Measurements from ENCODE around the gene PACRG.

Gene PACRG

GRCh38 chr6:162798546-162799266, 70.9 kb downstream of the PACRG start:
- DNase-seq, result no peak

DNA sequence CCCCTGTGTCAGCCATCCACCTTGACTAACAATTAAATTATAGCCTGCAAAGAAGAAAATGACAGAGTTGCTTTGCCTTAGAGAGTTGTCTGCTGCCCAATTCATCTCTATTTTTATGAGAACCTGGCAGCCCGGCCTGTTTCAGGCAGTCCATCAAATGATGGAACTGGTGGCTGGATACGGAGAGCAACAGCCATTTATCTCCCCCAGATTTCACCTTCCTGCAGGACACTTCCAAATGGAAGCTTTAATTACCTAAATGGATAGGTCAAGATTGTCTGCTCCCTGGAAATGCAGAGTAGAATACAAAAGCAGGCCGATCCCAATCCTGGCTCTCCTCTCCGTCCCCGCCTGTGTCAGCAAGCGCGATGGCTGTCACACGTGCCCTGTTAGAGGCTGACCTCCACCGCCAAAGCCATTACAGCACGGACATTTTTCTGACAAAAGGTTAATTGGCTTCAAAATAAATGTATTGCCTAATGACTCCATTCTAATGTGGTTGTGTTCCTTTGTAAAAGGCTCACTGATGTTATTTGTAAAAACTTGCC, 86.7 kb downstream of the PACRG start:
- DNase-seq, result peak; percentile 87

DNA sequence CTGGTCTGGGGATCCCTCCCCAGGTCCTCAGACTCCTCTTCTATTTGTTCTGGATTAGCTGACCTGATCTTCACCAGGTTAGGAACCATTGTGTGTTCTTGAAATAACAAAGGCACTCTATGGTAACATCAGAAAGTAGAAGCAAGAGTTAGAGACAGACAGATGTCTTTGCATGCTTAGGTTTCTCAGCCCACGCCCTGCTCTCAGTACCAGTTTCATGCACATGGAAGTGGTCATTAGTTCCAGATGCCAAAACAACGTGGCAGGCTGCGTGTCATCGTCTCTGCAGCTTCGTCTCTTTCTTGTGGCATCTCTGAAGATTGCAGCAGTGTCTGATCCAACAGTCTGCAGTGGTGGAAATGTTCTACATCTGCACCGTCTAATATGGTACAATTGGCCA, 89.4 kb downstream of the PACRG start:
- no peak for DNase-seq

GRCh38 chr6:162819284-162819683, 91.5 kb downstream of the PACRG start:
- no peak for DNase-seq

DNA sequence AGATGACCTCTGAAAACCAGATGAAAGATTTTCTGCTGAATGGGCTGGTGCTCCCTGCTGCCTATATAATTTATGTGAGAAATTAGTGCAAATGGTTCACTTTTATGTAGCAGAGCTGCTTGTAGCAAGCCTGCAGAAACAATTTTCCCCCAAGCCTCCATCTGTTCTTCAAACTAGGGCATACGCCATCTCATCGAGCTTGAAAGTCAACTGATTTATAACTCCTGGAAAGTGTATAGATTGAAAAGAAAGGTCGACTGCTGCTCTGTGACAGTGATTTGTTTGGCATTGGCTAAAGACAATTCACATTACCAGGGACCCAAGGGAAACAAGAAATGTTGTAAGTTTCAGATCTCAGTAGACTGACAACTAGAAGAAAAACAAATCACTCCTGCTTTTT, 93.3 kb downstream of the PACRG start:
- no peak for DNase-seq

GRCh38 chr6:162825597-162825996, 97.8 kb downstream of the PACRG start:
- no peak for DNase-seq

GRCh38 chr6:162829013-162829742, 101.4 kb downstream of the PACRG start:
- no peak for DNase-seq

DNA sequence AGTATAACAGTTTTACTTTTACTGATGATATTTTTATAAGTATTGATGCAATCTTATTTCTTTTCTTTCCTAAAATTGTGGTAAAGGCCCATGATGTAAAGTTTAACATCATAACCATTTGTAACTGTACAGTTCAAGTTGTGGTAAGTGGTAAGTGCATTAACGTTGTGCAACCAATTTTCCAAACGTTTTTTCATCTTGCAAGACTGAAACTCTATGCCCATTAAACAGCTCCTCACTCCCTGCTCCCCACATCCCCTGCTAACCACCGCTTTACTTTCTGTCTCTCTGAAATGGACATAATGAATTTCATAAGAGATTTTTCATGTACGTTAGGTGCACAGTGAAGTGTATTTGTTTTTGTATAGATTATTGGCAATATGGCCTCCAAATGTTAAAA, 106.0 kb downstream of the PACRG start:
- no peak for DNase-seq

GRCh38 chr6:162845972-162846371, 118.2 kb downstream of the PACRG start:
- DNase-seq, result no peak

GRCh38 chr6:162846723-162847122, 118.9 kb downstream of the PACRG start:
- no peak for DNase-seq

- DNase-seq, result no peak
These were observed 121.5 kb downstream of the PACRG start for GRCh38 chr6:162849269-162849668.

- DNase-seq, result no peak
These were observed 124.4 kb downstream of the PACRG start for GRCh38 chr6:162852192-162852591.

- no peak for DNase-seq
These were observed 125.2 kb downstream of the PACRG start for GRCh38 chr6:162852840-162853577.

GRCh38 chr6:162854228-162854627, 126.5 kb downstream of the PACRG start:
- peak; percentile 35 for DNase-seq

- no peak for DNase-seq
These were observed 127.0 kb downstream of the PACRG start for GRCh38 chr6:162854734-162855191.

DNA sequence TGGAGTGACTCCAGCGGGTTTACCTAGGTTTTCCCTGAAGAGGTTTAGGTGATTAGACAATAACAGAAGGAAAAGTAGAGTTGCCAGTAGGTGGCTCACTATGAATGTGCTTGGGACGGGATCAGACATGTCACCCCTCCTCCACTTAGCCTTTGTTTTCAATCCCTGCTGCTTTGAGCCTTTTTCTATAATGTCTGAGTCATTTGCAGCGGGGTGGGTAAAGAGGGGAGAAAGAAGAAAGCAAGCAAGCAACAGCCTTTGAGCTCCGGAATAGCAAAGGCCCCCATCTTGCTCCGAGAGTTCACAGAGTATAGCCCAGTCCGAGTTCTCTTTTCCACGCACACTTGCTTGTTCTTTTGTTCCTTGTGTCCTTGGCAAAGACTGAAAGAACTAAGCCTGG, 129.1 kb downstream of the PACRG start:
- DNase-seq, result peak; percentile 96

DNA sequence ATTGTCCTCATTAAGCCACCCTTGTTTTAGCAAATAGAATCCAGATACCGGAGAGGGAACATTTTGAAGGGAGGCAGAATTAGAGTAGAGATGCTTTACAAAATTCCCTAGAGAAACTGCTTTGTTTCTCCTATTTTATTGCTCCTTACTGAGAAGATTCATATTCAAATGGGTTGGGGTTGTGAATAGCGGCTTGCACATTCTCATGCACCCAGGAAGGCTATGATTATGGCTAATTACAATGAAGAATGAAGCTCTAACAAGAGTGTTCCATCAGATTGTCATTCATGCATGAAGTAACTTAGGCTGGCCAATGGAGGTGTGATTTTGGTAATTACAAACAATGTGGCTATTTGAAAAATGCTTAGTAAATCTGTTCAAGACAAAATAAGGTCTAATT, 129.6 kb downstream of the PACRG start:
- DNase-seq, result peak; percentile 68

DNA sequence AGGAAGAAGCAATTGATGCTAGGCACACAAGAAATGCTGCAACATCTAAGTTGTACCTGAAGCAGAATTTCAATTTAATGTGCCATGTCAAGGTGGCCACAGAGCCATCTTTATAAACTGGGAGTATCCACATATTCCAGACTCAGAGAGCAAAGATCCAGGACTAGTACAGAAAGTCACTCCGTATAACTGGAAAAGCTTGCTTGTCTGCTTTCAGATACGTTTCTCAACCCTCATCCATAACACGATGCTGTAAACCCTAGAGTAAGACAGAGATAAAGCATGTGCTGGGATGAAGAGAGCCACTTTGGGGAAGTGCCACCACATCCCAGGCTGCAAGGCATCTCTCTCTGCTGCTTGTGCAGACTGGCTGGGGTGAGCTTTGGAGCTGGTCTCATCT, 134.7 kb downstream of the PACRG start:
- DNase-seq, result no peak

- no peak for DNase-seq
These were observed 135.2 kb downstream of the PACRG start for GRCh38 chr6:162862941-162863340.

DNA sequence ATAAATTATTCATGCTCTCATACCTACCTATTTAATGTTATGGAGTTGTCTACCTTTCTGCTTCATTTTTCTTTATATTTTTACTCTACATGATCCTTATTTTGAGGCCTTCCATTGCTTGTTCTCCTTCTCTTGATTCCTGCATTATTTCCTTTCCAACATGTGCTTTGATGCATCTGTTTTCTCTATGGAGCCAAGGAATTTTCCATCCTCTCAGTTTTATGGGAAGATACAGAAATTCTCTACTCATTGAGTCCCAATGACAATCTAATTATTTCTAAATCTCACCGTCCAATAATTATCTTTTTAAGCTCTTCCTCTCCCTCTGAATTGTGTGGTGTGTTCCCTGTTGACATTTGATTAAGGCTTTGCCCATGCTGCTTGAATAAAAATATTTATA, 136.0 kb downstream of the PACRG start:
- DNase-seq, result no peak

GRCh38 chr6:162864911-162865310, 137.1 kb downstream of the PACRG start:
- no peak for DNase-seq

GRCh38 chr6:162866656-162867055, 138.9 kb downstream of the PACRG start:
- DNase-seq, result no peak

GRCh38 chr6:162868397-162868796, 140.6 kb downstream of the PACRG start:
- no peak for DNase-seq

GRCh38 chr6:162871966-162872365, 144.2 kb downstream of the PACRG start:
- DNase-seq, result no peak

Measured in NCI-H146 (cell line).